ENCODE data around the gene MLLT10.
"Not testable (repeated sequence)": the region's sequence is repeated elsewhere in the genome, so short reads cannot be mapped to it uniquely, and the experiment has no call there.

MLLT10 gene

DNA sequence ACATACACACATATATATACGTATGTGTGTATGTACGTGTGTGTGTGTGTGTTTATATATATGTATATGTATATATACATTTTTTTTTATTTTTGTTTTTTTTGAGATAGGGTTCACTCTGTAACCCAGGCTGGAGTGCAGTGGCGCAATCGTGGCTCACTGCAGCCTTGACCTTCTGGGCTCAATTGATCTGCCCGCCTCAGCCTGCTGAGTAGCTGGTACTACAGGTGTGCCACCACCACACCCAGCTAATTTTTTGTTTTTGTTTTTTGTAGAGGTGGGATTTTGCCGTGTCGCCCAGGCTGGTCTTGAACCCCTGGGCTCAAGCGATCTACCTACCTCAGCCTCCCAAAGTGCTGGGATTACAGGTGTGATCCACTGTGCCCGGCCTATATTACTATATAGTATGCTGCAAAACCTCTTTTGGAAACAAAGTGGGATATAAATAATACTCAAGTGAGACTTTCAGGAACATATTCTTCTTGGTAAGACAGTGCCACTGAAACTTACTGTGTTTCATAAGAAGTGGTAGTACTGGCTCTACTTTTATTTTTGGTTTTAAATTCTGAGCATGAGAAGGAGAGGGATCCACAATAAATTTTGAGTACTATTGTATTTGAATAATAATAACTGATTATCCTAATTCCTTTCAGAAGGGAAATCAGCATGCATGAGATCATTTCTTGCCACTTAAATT is 51.0 kb downstream of the MLLT10 start:
- no peak for DNase-seq (ENCODE audit: low spot score)

DNA sequence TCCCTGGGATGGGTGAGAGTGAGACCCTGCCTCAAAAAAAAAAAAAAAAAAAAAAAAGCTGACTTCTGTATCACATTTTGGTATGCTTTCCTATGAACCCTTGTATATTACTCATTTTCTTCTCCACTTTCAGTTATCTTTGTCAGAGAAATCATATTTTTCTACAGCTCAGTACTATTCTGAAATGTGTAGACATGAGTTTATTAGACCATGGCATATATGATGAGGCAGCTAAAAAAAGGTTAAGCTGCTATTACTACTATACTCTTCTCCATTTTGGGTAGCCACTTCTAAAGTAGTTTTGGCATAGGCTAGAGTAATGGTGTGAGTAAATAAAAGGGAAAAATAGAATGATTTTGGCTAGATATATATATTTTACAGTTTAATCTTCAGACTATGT is 53.4 kb downstream of the MLLT10 start:
- DNase-seq (ENCODE audit: low spot score): no peak

DNA sequence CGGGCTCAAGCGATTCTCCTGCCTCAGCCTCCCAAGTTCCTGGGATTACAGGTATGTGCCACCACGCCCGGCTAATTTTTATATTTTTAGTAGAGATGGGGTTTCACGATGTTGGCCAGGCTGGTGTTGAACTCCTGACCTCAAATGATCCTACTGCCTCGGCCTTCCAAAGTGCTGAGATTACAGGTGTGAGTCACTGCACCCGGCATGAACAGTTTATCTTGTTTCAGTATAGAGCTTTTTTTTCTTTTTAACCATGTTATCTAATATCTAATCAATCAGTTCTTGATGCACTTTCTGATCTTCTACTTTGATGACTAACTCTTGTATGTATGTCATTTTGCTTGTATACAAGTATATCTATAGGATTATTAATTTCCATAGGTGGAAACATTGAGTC is 54.1 kb downstream of the MLLT10 start:
- DNase-seq (ENCODE audit: low spot score): not testable (repeated sequence)

DNA sequence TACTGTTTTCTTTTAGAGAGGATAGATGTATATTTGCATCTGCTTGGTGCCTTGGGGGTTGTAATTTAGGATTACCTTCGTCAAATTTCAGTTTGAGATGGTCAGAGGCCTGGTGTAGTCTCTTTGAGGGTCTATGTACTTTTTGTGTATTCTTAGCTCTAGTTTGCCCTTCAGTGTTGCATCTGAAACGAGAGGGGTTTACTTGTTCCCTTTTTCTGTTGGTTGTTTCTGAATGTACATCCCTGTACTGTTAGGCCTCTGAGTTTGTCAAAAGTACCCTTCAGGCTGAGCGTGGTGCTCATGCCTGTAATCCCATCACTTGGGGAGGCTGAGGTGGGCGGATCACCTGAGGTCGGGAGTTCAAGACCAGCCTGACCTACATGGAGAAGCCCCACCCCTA is 60.0 kb downstream of the MLLT10 start:
- no peak for DNase-seq (ENCODE audit: low spot score)

DNA sequence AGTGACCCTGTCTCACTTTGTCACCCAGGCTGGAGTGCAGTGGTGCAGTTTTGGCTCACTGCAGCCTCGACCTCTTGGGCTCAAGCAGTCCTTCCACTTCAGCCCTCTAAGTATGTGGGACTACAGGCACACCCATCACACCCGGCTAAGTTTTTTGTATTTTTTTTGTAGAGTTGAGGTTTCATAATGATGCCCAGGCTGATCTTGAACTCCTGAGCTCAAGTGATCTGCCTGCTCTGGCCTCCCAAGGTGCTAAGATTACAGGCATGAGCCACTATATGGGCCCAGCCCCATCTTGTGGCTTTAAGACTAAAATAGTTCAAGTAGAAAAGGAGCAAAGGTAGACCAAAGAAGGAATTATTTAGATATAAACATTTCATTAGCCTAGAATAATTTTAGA is 65.5 kb downstream of the MLLT10 start:
- no peak for DNase-seq (ENCODE audit: low spot score)

DNA sequence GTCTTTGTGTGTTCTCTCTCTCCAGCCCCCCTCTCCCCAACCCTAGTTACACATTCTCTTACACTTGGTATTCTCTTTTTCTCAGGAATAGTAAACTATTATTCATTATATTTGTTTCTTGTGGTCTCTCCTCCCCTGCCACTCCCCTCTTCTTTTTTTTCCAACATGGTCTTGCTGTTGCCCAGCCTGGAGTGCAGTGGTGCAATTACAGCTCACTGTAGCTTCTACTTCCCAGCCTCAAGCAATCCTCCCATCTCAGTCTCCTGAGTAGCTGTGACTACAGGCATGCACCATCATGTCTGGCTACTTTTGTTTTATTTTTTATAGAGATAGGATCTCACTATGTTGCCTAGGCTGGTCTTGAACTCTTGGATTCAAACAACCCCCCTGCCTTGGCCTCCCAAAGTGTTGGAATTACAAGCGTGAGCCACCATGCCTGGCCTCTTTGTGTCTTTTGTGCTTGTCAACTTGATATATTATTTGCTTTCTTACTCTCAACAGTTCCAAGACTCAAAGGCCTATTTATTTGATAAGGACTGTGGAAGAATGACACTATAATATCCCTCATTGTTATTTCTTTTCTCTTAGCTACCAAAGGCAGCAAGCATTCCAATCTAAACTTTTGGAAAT is 66.9 kb downstream of the MLLT10 start:
- no peak for DNase-seq (ENCODE audit: low spot score)

DNA sequence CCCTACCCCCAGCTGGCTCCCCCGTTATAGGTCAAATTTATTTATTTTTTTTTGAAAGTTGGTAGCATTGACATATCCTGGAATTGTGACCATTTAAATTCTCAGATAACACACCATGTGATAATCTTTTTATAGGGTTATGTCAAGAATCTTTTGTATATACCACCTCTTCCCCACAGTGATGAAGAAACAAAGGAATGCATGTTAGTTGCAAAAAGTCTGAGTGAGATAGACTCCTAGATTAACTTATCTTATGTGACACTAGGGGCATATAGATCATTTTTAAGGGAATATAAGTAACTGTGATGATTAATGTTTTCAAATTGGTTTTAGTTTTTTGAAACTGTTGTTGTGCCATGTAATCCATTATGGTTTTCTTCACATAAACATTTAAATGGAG is 68.3 kb downstream of the MLLT10 start:
- DNase-seq (ENCODE audit: low spot score): no peak

DNA sequence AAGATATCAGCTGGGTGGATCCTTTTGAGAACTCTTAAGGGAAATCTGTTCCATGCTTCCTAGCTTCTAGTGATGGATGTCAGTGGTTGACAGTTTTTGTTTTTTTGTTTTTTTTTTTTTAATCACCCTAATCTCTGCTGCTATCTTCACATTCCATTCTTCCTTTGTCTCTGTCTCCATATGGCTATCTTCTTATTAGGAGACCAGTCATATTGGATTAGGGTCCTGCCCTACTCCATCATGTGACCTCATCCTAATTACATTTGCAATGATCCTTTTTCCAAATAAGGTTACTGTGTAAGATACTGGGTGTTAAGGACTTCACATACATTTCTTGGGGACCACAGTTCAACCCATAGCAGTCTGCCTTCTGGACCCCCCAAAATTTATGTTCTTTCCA is 69.7 kb downstream of the MLLT10 start:
- DNase-seq (ENCODE audit: low spot score): no peak

DNA sequence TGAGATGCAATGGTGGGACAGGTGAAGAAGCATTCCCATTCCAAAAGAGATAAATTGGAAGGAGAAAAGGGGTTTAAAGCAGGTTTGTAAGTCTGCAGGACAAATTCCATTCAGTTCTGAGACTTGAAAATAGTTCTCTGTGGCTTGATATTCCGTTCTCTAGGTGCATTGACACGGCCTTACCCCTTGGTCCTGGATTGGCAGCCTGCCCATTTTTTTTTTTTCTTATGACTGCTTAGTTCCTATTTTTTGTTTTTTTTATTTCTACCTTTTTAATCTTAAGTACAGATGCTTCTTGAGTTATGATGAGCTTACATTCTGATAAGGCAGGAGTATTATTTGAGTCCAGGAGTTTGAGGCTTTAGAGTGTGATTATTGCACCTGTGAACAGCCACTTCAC is 70.6 kb downstream of the MLLT10 start:
- DNase-seq (ENCODE audit: low spot score): no peak

DNA sequence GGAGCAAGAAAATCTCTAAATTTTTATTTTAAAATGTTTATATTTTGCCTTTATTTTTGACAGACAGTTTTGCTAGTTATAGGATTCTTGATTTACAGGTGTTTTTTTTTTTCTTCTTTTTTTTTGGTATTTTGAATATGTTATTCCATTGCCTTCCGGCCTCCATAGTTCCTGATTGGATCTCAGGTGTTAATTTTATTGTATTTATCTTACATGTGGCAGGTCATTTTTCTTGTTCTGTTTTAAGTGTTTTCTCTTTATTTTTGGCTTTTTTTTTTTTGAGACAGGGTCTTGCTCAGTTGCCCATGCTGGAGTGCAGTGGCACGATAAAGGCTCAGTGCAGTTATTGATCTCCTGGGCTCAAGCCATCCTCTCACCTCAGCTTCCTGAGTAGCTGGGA is 73.9 kb downstream of the MLLT10 start:
- no peak for DNase-seq (ENCODE audit: low spot score)

DNA sequence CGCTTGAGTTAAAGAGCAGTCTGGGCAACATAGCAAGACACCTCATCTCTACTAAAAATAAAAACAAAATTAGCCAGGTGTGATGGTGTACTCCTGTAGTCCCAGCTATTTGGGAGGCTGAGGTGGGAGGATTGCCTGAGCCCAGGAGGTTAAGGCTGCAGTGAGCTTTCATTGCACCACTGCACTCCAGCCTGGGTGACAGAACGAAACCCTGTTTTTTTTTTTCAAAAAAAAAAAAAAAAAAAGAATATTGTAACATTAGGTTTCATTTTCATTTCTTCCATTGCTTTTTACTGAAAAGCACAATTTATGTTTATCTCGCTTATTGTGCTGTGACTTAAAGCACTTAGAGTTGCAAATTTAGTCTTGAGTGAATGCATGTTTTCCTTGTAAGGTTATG is 80.0 kb downstream of the MLLT10 start:
- DNase-seq (ENCODE audit: low spot score): no peak

DNA sequence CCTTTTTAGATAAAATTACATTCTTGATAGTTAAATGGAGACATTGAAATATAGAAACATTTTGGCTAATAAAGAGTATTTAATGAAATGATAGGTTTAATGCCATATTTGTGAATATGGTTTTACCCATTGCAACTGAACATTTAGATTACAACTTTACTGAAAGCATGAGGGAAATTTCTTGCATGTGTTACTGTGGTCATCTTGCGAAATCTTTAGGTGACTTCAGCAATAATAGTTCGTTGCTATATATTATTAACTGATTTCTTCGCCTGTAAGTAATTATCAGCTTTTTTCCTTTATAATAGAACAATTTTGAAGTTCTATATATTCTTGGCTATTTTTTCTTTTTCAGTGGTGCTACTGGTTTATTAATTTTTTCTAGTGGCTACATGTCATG is 83.2 kb downstream of the MLLT10 start:
- no peak for DNase-seq (ENCODE audit: low spot score)

DNA sequence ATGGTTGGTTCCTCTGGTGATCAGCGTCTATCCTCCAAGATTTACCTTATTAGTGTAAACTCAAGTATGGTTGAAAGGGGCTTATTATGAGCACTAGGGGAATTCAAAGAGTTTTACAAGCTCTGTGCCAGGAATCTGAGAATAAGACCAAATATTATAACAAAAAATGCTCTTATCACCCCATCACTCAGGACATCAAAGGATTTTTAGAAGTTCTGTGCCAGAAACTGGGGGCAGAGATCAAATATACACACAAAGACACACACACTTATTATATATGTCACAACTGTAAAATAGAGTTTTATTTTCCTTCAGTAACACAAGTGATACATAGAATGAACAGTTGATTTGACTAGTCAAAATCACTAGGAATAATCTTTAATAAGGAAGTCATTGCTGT is 89.3 kb downstream of the MLLT10 start:
- DNase-seq (ENCODE audit: low spot score): no peak

DNA sequence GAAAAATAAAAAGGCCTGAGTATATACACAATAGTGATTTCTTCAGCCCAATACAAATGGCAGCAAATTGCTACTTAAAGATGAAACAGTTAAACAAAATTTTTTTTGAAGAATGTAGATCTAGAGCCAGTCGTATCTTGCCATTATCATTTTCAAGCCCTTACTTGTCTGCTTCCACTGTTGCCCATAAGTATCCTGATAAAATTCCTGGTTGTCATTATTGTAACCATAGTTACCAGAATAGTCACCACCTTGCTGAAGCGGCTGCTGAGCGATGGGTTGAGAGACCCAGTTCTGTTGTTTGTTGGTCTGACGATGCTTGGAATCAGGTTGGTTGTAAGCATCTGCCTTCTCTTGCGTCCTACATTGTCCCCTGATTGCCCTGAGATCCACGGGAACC is 90.4 kb downstream of the MLLT10 start:
- DNase-seq (ENCODE audit: low spot score): not testable (repeated sequence)

DNA sequence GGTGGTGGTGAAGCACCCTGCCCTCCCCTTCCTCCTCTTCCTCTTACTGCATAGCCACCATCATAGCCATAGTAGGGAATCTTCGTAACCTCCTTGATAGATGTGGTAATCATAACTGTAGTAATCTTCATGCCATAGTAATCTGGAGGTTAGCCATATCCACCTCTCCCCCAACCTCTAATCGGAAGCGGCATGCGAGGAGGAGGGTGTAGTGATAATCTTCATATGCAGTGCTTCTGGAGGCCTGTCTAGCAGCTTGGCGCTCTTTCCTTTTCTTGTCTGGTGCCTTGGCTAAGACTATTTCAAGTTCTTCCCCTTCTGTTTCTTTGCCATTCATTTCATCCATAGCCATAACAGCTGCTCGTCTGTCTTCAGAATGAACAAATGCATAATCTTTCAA is 90.9 kb downstream of the MLLT10 start:
- DNase-seq (ENCODE audit: low spot score): no peak

DNA sequence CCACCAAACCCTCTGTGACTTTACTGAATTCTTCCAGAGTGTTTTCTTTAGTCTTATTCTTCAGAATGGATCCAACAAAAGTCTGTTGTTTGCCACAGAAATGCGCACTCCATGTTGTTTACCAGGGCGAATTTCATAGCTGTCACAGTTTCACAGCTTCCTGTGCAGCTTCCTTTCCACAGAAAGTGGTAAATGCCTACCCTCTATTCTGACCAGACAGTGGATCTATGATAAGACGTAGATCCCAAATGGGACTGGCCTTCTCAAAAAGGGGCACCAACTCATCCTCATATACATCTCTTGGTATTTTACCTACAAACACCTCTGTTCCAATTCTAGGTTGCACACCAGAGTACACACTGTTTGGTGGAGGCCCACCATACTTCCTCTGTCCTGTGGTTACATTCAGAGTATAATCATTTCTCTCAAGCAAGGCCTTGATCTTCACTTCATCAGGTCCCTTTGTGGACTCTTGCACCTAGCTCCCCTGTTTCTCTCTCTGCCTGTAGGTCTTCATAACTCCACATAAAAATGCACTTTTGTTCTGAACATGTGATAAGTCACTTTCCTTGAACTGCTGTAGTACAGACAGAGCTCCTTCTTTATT is 91.7 kb downstream of the MLLT10 start:
- DNase-seq (ENCODE audit: low spot score): no peak

DNA sequence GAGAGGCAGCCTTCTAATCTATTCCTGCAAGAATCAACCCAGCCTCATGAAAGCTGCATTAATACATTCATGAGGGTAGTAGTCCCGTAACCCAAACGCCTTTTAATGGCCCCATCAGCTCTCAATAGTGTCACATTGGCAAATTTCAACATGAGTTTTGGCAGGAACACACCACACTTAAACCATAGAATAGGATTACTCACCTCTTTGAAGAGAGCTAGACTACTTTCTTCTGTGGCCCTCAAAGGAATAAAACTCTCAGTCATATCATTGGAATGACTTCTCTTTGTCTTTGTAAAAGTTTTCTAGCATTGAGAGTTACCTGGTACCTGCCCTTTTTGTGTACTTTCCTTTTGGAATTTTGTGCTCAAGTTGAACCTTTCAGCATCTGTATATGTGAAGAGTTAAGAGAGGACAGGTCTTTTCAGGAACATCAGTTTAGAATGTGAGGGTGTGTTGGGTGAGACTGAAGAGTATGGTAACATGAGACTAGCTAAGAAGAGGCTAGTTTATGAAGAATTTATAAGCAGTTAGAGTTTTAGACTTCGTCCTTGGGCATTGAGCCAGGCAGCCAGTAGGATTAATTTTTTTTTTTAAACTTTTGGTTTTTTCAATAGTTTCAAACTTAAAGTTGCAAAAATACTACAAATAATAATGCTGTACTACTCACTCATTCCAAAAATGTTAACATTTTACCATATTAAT is 92.6 kb downstream of the MLLT10 start:
- DNase-seq (ENCODE audit: low spot score): no peak

DNA sequence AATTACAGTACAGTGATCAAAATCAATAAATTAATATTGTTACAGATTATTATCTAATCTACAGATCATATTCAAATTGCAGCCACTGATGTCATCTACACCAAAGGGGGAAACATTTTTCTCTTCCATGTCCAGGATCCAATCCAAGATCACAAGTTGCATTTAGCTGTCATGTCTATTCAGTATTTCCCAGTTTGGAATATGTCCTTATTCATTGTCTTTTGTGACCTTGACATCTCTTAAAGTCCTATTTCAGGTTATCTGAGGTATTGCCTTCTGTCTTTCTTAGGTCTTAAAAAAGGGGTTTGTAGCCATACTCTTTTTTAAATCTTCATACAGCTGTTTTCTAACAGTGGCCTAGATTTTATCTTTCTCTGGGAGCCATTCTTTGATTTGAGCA is 93.3 kb downstream of the MLLT10 start:
- DNase-seq (ENCODE audit: low spot score): no peak

DNA sequence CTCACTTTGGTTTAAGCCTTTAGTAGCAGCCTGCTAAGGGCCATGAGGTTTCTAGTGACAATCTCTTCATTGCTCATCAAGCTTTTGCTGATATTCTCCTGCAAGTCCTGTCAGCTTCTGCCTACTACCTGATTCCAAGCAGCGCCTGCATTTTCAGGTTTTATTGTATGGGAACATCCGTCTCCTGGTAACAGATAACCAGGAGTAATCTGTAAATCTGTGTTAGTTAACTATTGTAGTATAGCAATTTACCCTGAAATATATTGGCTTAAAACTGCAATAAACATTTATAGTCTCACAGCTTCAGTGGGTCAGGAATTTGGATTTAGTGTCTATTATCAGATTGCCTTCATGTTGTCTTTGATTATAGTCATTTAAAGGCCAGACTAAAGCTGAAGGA is 94.0 kb downstream of the MLLT10 start:
- DNase-seq (ENCODE audit: low spot score): no peak

DNA sequence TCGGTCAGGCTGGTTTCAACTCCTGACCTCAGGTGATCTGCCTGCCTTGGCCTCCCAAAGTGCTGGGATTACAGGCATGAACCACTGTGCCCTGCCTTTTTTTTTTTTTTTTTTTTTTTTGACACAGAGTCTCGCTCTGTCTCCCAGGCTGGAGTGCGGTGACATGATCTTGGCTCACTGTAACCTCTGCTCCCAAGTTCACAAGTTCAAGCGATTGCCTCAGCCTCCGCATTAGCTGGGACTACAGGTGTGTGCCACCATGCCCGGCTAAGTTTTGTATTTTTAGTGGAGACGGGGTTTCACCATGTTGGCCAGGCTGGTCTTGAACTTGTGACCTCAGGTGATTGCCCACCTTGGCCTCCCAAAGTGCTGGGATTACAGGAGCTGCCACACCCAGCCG is 94.6 kb downstream of the MLLT10 start:
- DNase-seq (ENCODE audit: low spot score): not testable (repeated sequence)

DNA sequence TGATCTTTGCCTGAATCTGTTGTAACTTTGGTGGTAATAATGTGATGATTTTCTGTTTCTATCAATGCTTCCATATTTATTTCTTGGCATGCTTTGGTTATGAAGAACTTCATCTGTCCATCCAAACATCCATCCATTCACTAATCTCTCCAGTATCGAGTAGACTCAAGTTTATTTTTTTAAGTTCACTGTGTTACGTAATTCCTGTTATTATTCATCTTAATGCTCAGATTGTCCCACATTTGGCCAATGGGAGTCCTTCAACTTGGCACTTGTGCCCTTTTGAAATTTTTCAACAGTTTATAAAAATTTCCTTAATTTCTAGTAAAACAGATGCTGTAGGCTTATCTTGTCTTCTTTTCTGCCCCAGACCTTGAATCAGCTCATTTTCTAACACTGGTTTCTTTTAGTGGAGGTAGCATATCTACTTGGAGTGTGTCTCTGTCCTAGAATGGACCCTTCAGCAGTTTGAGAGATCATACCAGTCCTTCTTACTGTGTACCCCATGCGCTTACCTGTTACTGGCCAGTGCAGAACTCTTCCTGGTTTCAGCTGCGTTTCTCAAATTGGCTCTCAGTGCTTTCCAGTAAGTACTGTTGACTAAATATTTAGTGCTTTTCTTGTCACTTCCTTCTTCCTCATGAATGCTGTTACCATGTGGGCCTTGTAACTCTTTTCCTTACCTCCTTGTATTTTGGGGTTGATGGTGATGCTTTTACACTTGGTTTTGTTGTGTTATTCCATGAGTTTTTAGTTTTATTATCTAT is 100.8 kb downstream of the MLLT10 start:
- DNase-seq (ENCODE audit: low spot score): no peak

DNA sequence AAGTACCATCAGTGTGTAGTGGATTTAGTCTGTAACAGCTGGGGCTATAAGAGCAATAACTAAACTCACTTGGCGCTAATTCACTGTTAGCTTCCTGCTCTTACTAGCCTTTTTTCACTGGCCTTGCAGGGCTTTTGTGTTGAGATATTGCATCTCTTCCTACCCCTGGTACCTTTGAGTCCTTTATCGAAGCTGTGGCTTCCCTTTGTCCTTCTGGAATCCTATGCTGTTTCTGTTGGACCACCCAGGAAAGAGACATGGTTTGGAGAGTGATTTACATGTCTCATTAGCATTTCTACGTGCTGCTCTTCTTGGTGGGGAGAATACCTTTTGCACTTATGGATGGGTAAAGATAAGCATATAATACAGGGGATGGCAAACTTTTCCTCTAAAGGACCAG is 103.8 kb downstream of the MLLT10 start:
- no peak for DNase-seq (ENCODE audit: low spot score)

Measured in kidney tubule cell (primary cell).